Activated CD4-positive, alpha-beta T cell treated with anti-CD3 and anti-CD28 coated beads for 48 hours (primary cell): ENCODE data around the gene ANKRD61.
"Not testable (repeated sequence)": the region's sequence is repeated elsewhere in the genome, so short reads cannot be mapped to it uniquely, and the experiment has no call there.

Experiments
- DNase-seq: peaks from one replicate; pipeline ENCODE4 v3.0.0-alpha.2; 2020

Gene ANKRD61

DNA sequence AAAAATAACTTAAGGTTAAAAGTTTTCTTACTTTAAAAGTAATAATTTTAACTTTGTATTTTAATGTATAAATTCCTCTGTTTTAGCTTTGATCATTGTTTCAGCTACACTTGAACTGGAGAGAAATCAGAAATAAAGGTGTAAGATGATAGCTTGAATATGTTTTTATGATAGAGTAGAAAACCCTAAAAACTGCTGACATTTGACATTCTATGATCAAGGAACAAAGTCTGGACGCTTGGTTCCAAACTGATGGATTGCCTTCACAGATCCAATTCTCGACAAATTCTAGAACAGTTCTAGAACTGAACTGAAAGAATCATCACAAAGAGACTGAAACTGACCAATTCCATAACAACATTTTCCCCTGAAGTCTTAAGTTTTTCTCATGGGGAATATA is at the start of gene ANKRD61:
ANKRD61 (plus strand) TSS at position 389 of the 400 bp plus-strand sequence; CDS start at position 389, 0 bp downstream.
- DNase-seq = no peak

DNA sequence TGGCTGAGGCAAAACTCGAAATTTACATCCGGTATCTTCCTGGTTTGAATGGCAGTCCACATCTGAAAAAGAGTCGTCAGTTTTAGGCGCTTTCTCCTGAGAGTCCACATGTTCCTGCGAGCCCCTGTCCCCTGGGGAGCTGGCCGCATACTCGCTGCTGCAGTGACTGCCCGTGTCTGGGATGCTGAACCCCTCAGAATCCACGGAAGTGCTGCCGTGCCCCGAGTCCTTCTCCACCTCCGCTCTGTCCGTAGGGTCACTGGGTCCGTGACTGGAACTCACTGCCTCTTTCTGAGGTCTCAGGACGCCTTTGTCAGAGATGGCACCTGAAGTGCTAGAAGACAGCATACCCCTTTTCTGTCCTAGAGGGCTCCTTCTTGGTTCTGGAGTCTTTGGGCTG is 44.1 kb upstream of the ANKRD61 start:
- not testable (repeated sequence) for DNase-seq

DNA sequence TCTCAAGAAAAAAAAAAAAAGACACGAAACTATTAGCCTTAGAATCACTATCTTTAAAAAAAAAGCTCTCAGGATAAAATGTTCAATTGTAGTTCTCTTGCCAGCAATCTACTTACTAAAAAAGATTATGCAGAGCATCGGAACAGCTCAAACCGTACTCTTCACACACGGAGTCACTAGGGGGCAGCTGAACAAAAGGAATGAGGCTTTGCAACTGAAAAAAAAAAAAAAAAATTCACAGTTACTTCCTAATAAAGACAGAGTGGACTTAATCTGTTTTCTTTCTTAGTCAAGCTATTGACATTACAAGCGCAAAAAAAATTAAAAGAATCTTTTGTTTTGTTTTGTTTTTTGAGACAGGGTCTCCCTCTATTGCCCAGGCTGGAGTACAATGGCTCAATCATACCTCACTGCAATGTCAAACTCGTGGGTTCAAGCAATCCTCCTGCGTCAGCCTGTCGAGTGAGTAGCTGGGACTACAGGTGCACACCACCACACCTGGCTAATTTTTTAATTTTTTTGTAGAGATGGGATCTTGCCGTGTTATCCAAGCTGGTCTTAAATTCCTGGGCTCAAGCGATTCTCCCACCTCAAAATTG is 33.9 kb upstream of the ANKRD61 start:
- DNase-seq = peak; percentile 27

DNA sequence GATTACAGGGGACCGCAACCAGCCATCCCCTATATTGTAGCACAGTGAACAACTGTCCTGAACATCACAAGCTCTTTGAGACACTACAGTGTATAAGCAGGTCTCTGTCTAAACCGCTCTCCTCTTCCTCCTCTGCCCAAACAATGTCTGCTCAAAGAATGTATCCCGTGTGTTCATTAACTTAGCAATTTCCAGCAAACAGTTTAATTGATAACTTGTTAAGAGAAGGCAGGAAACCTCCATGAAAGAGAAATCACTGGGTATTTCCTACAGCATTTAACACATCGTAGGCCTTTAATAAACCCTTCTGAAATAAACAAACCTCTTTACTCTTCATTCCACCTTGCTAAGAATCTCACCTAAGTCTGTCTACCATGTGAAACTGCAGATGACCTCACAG is 23.8 kb upstream of the ANKRD61 start:
- DNase-seq = no peak

DNA sequence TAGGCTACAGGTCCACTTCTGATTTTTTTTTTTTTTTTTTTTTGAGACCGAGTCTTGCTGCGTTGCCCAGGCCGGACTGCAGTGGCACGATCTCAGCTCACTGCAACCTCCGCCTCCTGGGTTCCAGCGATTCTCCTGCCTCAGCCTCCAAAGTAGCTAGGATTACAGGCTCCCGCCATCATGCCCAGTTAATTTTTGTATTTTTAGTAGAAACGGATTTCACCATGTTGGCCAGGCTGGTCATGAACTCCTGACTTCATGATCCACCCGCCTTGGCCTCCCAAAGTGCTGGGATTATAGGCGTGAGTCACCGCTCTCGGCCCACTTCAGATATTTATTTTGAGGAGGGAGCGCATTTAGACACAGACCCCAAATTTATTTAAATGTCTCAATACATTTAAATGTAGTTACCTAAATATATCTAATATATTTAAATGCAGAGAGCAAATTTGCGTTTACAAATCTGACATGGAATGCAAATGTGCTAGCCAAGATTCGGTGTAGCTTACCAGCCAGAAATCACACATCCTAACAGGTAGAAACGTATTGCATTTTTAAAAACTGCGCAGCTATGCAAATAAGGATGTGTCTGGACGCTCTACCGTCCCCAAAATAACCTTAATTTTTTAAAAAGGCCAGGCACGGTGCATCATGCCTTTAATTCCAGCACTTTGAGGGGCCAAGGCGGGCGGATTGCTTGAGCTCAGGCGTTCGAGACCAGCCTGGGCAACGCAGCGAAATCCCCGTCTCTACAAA is 23.2 kb upstream of the ANKRD61 start:
- DNase-seq = not testable (repeated sequence)

DNA sequence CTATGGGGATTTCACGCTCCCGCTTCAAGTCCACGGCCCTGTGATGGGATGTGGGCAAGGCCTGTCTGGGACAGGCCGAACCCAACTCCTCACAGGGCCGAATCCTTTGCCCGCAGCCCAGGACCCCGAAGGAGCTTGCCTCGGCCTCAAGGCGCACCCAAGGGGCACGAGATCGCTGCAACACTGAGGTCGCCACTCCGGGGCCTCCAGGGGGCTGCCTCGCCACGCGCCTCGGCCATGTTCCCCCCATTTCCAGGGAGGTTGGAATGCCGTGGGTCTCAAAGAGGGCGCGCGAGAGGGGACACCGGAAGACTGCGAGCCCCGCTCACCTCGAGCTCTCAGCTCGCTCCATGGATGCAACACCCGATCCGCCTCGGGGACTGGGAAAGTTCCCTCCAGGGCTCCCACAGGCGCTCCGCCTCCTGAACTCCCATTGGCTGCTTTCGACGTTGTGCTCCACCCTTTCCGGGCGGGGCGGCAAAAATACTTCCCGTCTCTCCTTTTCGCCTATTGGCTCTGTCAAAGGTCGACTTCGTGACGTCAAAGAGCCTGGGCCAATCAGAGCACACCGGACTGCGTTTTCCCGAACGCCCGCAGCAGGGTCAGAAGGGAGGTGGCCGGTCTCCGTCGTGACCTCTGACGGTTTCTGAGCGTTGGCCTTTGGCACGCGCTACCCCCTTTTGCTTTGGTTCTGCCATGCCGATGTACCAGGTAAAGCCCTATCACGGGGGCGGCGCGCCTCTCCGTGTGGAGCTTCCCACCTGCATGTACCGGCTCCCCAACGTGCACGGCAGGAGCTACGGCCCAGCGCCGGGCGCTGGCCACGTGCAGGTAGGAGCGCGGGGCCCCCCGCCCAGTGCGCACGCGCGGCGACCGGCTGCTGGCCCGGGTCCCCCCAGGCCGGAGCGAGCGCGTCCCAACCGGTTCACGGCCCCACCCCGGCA is 22.2 kb upstream of the ANKRD61 start, which contains the start of the genes AIMP2 and PMS2:
AIMP2 (plus strand) TSS at position 605 of the 944 bp plus-strand sequence; CDS start at position 697, 92 bp downstream.
PMS2 (minus strand) TSS at position 382 of the 944 bp plus-strand sequence; CDS start at position 352, 30 bp downstream.
- peak; percentile 98 for DNase-seq

DNA sequence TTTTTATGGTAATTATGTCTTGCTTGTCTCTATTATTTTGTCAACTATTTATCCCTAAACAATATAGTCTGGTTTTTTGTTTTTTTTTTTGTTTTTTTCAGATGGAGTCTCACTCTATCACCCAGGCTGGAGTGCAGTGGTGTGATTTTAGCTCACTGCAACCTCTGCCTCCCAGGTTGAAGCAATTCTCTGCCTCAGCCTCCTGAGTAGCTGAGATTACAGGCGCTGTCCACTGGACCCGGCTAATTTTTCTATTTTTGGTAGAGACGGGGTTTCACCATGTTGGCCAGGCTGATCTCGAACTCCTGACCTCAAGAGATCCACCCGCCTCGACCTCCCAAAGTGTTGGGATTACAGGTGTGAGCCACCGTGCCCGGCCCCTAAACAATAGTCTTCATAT is 20.8 kb upstream of the ANKRD61 start:
- DNase-seq = not testable (repeated sequence)

DNA sequence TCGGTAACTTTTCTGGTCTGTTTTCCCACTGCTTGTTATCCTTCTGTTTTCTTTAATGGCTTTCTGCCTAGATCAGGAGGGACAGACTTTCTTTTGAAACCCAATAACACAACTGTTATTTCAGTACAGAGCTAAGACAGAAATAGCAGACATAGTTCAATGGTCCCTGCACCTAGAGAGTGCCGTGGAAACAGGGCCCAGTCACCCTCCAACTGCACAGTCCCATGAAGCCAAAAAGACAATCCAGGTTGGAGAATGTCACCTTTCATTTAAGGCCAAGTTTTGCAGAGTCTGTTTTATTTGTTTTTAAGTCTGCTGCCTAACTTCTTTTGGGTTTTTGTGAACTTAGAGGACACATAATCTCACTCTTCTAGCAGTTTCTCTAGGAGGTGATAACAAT is 19.6 kb upstream of the ANKRD61 start:
- DNase-seq = no peak

DNA sequence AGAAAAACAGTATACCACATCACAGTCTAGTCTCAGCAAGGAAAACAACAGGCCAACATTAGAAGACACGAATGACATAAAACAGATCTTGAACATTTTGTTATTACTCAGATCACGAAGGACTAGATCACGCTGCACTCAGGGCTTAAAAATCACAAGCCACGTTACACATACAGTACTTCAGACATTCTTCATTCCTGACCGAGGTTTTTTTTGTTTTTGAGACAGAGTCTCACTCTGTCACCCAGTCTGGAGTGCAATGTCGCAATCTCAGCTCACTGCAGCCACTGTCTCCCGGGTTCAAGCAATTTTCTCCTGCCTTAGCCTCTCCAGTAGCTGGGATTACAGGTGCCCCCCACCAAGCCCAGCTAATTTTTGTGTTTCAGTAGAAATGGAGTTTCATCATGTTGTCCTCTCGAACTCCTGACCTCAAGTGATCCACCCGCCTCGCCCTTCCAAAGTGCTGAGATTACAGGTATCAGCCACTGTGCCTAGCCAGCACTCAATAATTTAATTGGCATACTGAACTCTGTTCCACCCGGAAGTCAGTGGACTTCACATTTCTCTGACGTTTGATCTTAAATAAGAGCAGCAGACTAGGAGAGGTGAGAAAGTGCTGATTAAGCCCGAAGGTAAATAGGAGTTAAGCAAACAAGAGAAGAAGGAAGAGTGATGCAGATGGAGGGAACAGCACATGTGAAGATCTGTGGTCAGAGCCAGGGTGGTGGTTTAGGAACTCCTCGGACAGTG is 18.6 kb upstream of the ANKRD61 start:
- DNase-seq = no peak

DNA sequence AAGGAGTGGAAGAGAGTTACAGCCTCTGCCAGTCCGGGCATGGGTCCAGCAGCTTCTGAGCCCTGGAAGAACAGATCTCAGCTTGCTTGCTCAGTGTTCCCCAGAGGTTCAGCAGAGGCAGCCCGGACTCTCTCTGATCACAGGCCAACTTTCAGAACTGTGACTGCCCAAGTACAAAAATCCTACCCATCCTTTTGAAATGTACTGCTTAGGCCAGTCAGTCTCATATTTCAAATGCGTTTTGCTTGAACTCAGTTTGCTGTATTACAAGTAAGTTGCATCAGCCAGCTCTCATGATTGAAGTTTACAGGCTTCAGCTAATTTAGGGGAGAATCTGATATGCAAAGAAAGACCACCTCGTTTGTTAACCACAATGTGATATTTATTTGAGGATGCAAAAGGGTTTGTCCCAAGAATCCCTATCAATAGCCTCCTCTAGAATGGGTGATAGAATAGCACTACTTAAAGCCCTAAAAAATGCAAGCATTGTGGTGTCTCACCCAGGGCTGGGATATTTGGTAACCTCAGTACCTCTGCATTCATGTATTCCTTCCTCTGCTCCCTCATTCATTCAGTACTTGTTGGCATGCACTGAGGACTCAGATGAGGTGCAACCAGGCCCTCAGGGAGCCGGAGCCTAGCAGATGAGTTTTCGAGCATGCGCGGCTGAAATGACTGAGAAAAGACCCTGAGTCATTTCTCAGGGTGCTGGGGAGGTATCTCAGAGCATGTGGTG is 15.1 kb upstream of the ANKRD61 start:
- DNase-seq = peak; percentile 29

DNA sequence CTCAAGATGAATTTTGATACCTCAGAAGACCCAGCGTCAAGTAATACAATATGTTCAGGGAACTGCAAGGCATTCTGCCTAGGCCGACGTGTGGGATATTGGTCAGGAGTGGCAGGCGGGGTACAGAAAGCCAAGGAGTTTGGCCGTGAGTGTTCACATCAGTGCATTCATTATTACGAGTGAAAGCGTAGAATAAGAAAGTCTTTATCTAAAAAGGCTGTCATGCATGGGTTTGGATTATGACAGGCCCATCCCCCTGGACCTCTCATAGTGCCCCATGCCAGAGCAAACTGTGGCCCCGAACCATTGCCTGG is 14.6 kb upstream of the ANKRD61 start:
- no peak for DNase-seq

DNA sequence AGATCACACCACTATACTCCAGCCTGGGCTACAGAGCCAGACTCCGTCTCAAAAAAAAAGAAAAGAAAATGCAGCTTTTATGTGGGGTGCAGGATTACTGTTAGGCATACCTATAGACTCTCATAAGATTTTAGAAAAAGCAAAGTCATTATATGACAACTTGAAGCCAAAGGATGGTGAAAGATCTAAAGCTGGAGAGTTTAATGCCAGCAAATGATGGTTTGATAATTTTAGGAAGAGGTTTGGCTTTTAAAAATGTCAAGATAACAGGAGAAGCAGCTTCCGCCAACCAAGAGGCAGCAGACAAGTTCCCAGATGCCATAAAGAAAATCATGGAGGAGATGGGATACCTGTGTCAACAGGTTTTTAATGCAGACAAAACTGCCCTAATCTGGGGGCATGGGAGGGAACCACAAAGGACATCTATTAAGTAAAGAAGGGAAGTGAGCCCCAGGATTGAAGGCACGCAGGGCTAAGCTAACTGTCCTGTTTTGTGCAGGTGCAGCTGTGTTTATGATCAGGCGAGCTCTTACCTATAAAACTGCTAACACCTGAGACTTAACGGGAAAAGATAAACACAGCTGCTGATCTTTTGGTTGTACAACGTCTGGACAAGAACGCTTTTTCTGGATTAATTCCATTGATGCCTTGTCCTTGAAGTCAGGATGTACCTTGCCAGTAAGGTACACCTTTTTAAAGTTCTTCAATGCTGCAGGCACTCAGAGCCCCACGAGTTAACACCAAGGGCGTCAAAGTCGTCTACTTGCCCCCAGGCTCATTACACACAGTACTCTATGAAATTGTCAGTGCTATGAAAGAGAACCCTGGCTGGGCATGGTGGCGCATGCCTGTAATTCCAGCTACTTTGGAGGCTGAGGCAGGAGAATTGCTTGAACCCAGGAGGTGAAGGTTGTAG is 10.5 kb upstream of the ANKRD61 start:
- no peak for DNase-seq

DNA sequence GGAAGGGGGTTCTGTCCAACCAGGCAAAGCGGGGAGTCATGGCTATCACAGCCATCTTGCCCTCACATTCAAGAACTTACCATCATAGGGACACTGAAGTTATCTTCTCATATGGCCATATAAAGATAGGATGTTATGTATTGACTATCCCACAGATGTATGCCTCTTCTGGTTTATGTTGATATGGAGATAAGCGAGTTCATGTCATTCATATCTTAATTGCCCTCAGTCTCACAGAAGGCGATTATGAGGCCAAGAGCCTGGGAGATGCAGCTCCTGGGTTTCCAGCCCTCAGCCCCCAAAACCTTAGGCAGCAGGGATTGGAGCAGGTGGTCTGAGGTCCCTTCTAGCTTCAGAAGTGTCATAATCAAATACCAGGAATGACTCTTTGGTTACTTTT is 8.5 kb upstream of the ANKRD61 start:
- no peak for DNase-seq

DNA sequence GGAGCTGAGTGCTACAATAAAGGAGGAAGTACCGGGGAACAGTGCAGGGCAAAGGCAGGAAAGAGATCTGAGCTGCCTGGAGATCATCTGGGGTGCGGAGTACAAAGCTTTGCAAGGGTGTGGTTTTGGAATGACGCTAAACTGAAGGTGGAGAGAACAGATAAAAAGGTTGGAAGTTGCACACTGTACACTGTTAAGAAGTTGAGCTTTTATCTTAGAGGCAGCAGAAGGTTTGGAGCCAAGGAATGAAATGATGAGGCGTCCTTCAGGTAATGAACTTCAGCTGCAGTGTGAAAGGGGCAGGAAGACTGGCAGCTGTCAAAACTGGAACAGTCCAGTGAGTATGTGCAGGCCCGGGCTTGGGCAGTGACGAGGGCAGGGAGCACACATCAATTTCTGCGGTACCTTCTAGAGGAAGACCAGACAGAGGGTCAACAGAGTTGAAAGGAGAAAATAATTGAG is 7.2 kb upstream of the ANKRD61 start:
- no peak for DNase-seq

DNA sequence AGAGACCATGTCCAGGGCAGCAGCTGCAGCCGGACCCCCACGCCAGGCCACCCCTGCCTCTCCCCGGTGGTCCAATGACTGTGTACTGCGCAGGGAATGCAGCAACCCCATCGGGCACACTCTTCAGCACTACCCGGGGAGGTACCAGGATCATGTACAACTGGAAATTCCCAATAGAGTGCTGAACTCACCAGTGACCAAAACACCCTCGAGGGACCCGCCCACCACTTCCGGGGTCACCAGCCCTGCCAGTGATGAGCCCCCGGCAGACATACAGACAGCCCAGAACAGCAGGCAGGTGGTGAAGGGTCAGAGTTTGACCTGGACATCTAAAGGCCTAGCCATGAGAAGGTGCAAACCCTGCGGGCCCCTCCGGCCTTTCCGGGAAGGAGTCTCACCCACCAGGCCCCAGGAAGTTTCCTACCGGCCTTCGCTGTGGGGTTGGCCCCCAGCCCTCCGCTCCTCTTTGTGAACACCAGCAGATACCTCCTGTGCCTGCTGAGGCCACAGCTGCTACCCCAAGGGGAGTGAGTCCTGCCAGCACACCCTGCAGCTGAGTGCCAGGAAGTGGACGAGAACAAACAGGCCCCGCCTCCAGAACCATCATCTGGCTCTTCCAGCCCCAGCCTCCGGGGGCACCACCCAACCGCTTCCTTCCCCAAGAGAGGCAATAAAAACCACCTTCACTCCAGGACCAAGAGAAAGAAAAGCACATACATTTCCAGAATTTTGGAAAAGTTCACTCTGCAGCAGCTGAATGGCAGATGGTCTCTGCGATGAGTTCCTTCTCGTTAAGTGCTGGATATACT is 5.0 kb upstream of the ANKRD61 start:
- peak; percentile 75 for DNase-seq

DNA sequence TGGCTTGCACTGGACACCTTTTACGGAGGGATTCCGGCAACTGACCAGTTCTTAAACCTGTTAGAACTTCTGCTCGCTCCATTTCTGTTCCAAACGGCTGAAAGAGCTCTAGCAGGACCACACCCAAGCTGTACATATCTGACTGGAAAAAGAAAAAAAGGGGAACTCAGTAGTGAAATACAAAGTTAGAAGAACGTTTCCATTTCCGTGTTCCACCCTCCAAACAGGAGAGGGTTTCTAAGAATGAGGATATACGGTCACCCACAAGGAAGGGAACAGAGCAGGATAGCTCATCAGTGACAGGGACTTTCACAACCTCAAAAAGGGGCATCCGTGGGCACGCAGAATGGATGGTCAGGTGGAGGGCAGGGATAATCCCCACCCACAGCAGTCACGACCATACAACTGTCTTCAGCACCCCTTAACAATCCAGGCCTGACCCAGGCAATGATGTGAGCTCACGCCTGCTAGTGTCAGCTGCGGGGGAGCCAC is 4.3 kb upstream of the ANKRD61 start:
- DNase-seq = no peak

DNA sequence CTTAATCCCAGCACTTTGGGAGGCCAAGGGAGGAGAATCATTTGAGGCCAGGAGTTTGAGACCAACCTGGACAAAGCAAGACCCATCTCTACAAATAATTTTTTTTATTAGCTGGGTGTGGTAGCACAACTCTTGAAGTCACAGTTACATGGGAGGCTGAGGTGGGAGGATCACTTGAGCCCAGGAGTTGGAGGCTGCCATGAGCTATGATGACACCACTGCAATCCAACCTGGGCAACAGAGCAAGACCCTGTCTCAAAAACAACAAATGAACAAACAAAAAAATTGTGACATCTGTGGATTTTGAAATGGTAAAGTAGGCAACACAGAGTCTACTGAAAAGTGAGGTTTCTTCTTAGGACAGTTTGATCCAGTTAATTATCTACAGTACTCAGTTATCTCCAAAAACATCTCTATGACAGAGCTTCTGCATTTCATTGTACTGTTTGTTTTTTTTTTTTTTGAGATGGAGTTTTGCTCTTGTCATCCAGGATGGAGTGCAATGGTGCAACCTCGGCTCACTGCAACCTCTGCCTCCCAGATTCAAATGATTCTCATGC is 3.3 kb upstream of the ANKRD61 start:
- DNase-seq = no peak

DNA sequence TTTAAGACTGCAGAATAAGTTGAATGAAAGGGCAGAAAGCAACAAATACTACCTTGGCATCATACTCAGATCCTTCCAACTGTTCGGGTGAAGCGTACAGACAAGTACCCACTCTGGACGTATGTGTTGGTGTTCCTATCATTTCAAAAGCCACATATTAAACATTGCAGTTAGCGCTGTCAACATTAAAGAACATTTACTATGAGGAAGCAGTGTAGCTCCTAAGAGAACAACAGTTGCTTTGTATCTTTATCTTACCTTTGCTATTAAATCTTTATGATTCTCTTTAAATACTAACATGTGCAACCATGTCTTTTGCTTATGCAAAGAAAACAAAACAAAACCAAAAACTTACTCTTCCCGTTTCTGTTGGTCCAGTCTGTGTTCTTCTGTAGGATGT is 2.6 kb upstream of the ANKRD61 start:
- no peak for DNase-seq

DNA sequence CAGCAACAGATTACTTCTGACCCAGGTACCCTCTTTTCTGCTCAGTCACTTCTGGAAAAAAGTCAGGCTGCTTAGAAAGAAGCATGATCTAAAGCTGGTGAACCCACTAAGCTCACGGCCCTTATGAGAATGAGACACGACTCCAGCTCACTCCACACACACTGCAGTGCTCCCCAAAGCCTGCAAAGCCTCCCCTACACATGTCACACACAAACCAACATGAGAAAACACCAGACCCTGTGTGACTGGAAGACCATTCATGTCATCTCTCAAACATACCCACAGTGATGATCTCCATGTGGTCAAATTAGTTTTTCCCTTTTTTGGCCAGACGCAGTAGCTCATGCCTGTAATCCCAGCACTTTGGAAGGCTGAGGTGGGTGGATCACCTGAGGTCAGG is 391 bp downstream of the ANKRD61 start:
- DNase-seq = no peak
